Prostate gland (tissue), 2 donors: ENCODE data around the gene SMPX. TPM values are rescaled to one million over a fixed set of nuclear protein-coding genes. Genes with fewer than 3 reads are reported as not detected.

ENCODE experiments used
- DNase-seq: peaks from one replicate; pipeline ENCODE4 v3.0.0-alpha.2; 2019; ENCODE audit warnings: low spot score
- H3K27ac ChIP-seq, 2 donors: fragments of 200-600 bp; sonication (generic); 2 replicates each; pipeline ENCODE4 v1.5.1; 2017 to 2019
- H3K27me3 ChIP-seq: fragments of 200-600 bp; sonication (generic); replicated peaks from 2 replicates; pipeline ENCODE4 v1.5.1; 2019; ENCODE audit not compliant: insufficient read depth
- H3K36me3 ChIP-seq, 2 donors: fragments of 200-600 bp; sonication (generic); 1 replicate in 1 of 2; 2 replicates in 1 of 2; pipeline versions ENCODE4 v1.5.1 to v1.8.1; 2017 to 2019
- H3K4me1 ChIP-seq: fragments of 200-600 bp; sonication (generic); replicated peaks from 2 replicates; pipeline ENCODE4 v1.5.1; 2019
- H3K4me3 ChIP-seq, 2 donors: fragments of 200-600 bp; sonication (generic); 2 replicates each; pipeline ENCODE4 v1.5.1; 2017 to 2019
- H3K9me3 ChIP-seq: fragments of 200-600 bp; sonication (generic); 2 replicates; pipeline ENCODE4 v1.5.1; 2017
- POLR2A ChIP-seq: fragments of 450-650 bp; IDR thresholded peaks from one replicate; pipeline ENCODE4 v1.6.1; 2016; ENCODE audit warnings: antibody characterized with exemption, mild to moderate bottlenecking
- POLR2AphosphoS5 ChIP-seq: sonication (generic); formaldehyde crosslinking; IDR thresholded peaks from one replicate; pipeline ENCODE4 v1.6.1; 2017; ENCODE audit warnings: antibody characterized with exemption
- WGBS: methylation state at CpG from one replicate; pipeline ENCODE4 v1.1.5; 2018; 5-methylcytosine and 5-hydroxymethylcytosine counted together
- intact Hi-C: fragments of 100-400 bp; cut with DNase I; formaldehyde crosslinking; loops from one replicate; pipeline ENCODE4 v1.14.2; 2022
- total RNA-seq, 2 donors: library from RNA; depleted of rRNA; stranded (reverse); fragments of >200 nt; gene quantifications; one replicate each; pipeline ENCODE4 v1.1.0, GENCODE V29; 2016
- TF ChIP-seq, protein P1 (sequence below), 4 experiments: fragments of 200-600 bp in 2 of 4; fragments of 450-650 bp in 2 of 4; sonication (generic) in 2 of 4; IDR thresholded peaks; 1 replicate in 3 of 4; 2 replicates in 1 of 4; pipeline ENCODE4 v1.5.1; 2016 to 2019; ENCODE audit warnings: antibody characterized with exemption in 4 of 4, mild to moderate bottlenecking in 2 of 4, moderate library complexity in 2 of 4

Gene SMPX
- 1 to 10 TPM in 1 of 2 donors, not detected in 1; 4.2 TPM for total RNA-seq

DNA sequence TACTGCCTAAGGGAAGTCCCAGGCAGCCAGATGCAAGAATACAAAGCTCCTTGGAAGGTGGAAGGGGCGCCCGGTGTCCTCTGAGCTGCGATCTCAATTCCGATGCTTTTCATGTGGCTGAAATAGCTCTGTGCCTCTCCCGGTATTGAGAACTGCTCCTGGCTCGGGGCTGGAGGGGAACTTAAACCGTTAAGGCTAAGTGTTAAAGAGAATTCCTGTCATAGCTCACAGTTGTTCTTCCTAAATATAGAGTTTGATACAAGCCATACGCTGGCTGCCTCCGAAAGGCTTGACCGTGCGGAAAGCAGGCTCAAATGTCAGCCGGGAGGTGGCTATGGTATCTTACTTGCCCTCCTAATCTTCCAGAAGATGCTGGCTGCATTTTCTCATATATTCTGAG lies at the start of gene SMPX:
Gene SMPX, minus strand, starts transcription at position 157 of the 400 bp plus-strand sequence. CDS start 3,826 bp downstream, outside the sequence.
- no peak within 1 kb of the TSS for H3K27ac ChIP-seq
- no peak within 1 kb of the TSS for H3K4me3 ChIP-seq
- H3K9me3 ChIP-seq: no peaks in the 10 kb centered on the region
- no peaks in the 10 kb centered on the region for H3K4me1 ChIP-seq
- WGBS: 51% methylated on average over 11 of the region's 12 CpGs
- TF ChIP-seq, protein P1, sequence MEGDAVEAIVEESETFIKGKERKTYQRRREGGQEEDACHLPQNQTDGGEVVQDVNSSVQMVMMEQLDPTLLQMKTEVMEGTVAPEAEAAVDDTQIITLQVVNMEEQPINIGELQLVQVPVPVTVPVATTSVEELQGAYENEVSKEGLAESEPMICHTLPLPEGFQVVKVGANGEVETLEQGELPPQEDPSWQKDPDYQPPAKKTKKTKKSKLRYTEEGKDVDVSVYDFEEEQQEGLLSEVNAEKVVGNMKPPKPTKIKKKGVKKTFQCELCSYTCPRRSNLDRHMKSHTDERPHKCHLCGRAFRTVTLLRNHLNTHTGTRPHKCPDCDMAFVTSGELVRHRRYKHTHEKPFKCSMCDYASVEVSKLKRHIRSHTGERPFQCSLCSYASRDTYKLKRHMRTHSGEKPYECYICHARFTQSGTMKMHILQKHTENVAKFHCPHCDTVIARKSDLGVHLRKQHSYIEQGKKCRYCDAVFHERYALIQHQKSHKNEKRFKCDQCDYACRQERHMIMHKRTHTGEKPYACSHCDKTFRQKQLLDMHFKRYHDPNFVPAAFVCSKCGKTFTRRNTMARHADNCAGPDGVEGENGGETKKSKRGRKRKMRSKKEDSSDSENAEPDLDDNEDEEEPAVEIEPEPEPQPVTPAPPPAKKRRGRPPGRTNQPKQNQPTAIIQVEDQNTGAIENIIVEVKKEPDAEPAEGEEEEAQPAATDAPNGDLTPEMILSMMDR (IDR thresholded peaks at IDR 0.05): no peak
- no peak for TF ChIP-seq POLR2AphosphoS5
- no peak for TF ChIP-seq POLR2A
- H3K36me3 ChIP-seq: no peaks in the 10 kb centered on the region
- intact Hi-C loops: no loop called here
- H3K27me3 ChIP-seq: no peaks in the 10 kb centered on the region
- no peak for DNase-seq

DNA sequence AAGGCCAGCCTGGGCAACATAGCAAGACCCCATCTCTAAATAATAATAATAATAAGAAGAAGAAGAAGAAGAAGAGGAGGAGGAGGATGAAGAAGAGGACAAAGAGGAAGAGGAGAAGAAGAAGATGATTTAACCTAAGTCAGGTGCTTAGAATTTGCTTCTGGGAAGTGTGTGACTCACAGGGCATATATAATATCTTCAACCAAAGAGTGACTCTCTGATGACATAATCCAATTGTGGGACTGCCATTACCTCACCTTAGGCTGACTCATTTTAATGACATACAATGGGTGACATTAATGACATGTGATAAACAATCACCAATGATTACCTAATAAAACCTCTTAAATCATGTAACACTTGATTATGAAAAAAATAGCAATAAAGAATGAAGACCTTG lies 48.8 kb upstream of the SMPX start:
- intact Hi-C loops: no loop called here
- Histone ChIP-seq H3K9me3 (no peaks in the 10 kb centered on the region), H3K36me3 (no peaks in the 10 kb centered on the region), H3K27ac (no peak overlapping the region), H3K4me3 (no peak overlapping the region), H3K27me3 (no peaks in the 10 kb centered on the region), H3K4me1 (no peaks in the 10 kb centered on the region)
- TF ChIP-seq POLR2A (no peak), POLR2AphosphoS5 (no peak)
- TF ChIP-seq, protein P1 (IDR thresholded peaks at IDR 0.05): no peak
- no peak for DNase-seq

DNA sequence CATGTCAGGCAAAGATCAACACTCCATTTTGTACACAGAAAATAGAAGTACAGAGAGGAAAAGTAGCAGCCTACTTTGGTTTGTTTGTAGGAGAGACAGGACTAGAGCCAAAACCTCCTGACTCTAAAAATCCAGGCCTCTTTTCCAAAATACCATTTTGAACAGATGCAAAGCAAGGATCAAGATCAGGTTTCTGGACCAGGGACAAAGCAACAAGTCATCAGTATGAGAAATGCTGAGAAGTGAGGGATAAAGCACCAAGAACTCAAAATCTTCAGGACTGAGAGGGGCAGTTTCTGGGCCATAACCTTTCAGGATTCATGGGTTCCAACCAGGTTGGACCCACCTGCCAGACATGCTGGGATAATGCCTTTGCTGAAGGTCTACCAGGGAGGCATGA lies 44.9 kb upstream of the SMPX start:
- TF ChIP-seq, protein P1 (IDR thresholded peaks at IDR 0.05): no peak
- TF ChIP-seq POLR2AphosphoS5 (no peak), POLR2A (no peak)
- H3K9me3 ChIP-seq: no peaks in the 10 kb centered on the region

DNA sequence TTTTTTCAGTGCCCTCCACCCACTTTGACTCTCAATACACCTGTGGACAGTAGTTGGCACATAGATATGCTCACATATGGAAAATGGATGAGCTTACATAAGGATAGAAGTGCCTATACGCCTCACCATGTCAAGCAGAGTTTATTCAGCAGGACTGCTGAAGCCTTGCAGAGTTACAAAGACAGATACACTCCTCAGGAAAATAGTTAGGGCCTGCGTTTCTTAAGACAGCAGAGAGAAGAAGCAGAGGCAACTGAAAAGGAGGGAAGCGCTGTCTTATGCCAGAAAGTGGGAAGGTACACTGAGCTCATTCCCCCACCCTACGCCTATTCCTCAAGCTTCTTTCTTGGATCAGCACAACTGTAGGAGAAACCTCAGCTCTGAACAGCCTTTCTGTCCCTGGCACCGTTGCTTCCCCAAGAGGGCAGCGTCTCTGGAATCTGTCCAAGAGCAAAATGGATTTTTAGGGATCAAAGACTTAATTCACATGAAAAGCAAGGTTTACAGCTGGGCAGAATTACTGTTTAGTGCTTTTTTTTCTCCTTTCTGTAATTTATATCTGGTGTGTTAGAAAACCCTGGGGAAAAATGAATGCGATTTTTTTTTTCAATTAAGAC lies 44.2 kb upstream of the SMPX start:
- H3K4me1 ChIP-seq: no peaks in the 10 kb centered on the region
- no peaks in the 10 kb centered on the region for H3K27me3 ChIP-seq
- WGBS: 41% methylated on average over 7 of the region's 7 CpGs
- no peaks in the 10 kb centered on the region for H3K36me3 ChIP-seq
- no peak overlapping the region for H3K4me3 ChIP-seq
- intact Hi-C loops: no loop called here
- TF ChIP-seq, protein P1 (IDR thresholded peaks at IDR 0.05): no peak
- TF ChIP-seq POLR2A: no peak
- no peak for TF ChIP-seq POLR2AphosphoS5
- H3K27ac ChIP-seq: no peak overlapping the region
- no peak for DNase-seq
- H3K9me3 ChIP-seq: no peaks in the 10 kb centered on the region

More for the DNA sequence above, 44.9 kb upstream of the SMPX start:
- H3K27me3 ChIP-seq: no peaks in the 10 kb centered on the region
- H3K27ac ChIP-seq: no peak overlapping the region
- intact Hi-C loops: no loop called here
- DNase-seq: no peak
- no peaks in the 10 kb centered on the region for H3K4me1 ChIP-seq
- no peak overlapping the region for H3K4me3 ChIP-seq
- no peaks in the 10 kb centered on the region for H3K36me3 ChIP-seq

DNA sequence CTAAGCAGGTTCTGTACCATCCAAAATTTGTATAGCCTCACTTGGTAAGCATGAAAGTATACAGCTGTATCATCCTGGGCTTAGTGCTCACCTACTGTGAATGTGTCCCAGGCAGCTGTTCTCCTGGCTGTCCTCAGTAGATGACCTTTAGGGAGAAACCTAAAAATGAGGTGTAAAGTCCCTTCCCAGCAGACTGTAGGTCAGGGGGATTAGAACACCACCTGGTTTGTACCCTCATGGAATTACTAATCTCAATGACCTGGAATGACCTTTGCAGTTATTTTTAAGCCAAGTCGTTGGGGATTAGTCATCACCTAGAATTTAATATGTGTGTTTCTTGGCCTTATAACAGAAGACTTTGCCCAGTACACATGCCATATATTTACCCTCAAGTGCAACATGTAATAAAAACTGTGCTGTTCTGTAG lies 42.4 kb upstream of the SMPX start:
- WGBS: 6% methylated on average over 1 of the region's 1 CpG
- Histone ChIP-seq H3K27me3 (no peaks in the 10 kb centered on the region), H3K36me3 (no peaks in the 10 kb centered on the region), H3K4me3 (no peak overlapping the region), H3K9me3 (no peaks in the 10 kb centered on the region), H3K4me1 (no peaks in the 10 kb centered on the region), H3K27ac (no peak overlapping the region)
- intact Hi-C loops: no loop called here
- no peak for TF ChIP-seq POLR2AphosphoS5
- TF ChIP-seq, protein P1 (IDR thresholded peaks at IDR 0.05): no peak
- TF ChIP-seq POLR2A: no peak
- DNase-seq: peak; percentile 4
